ENCODE results near the gene LACTBL1.
"Not testable (repeated sequence)": the region's sequence is repeated elsewhere in the genome, so short reads cannot be mapped to it uniquely, and the experiment has no call there.

- not testable (repeated sequence) for TF ChIP-seq EZH2 (IDR thresholded peaks at IDR 0.05; ENCODE audit: borderline replicate concordance, insufficient read depth, low read depth, low read length, poor library complexity, severe bottlenecking)
- TF ChIP-seq, protein P1, sequence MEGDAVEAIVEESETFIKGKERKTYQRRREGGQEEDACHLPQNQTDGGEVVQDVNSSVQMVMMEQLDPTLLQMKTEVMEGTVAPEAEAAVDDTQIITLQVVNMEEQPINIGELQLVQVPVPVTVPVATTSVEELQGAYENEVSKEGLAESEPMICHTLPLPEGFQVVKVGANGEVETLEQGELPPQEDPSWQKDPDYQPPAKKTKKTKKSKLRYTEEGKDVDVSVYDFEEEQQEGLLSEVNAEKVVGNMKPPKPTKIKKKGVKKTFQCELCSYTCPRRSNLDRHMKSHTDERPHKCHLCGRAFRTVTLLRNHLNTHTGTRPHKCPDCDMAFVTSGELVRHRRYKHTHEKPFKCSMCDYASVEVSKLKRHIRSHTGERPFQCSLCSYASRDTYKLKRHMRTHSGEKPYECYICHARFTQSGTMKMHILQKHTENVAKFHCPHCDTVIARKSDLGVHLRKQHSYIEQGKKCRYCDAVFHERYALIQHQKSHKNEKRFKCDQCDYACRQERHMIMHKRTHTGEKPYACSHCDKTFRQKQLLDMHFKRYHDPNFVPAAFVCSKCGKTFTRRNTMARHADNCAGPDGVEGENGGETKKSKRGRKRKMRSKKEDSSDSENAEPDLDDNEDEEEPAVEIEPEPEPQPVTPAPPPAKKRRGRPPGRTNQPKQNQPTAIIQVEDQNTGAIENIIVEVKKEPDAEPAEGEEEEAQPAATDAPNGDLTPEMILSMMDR (IDR thresholded peaks at IDR 0.05): not testable (repeated sequence)
These were observed 27.5 kb downstream of the LACTBL1 start for GRCh38 chr1:22945171-22945570.
